PC-9 (cell line): Measurements from ENCODE around the gene TRPV6. TPM values are rescaled to one million over a fixed set of nuclear protein-coding genes. Genes with fewer than 3 reads are reported as not detected.
A peak's percentile ranks its signal among the peaks of the same experiment; 100 is the strongest.

Experiments used
- BruUV-seq: library from RNA; stranded (reverse); fragments of 400-500 nt; replicated peaks from 2 replicates; lab custom pipeline; 2021; lab: Mats Ljungman, UMichigan
- CTCF ChIA-PET: fragments of 300-600 bp; sonication (Branson Sonifier 250); formaldehyde crosslinking; loops from one replicate; lab custom pipeline; 2022; ENCODE audit warnings: antibody characterized with exemption; lab: Charles Lee
- POLR2A ChIA-PET: fragments of 300-600 bp; sonication (Branson Sonifier 250); formaldehyde crosslinking; loops from one replicate; lab custom pipeline; 2022; ENCODE audit warnings: antibody characterized with exemption; ENCODE audit not compliant: unreplicated experiment; lab: Charles Lee
- DNase-seq, 2 experiments: peaks; one replicate each; pipeline versions ENCODE4 v3.0.0 to v3.0.0-alpha.2; 2015 to 2022; ENCODE audit warnings: mixed read lengths in 1 of 2
- H2AFZ ChIP-seq: fragments of 200-600 bp; sonication (generic); 2 replicates; pipeline ENCODE4 v1.8.1; 2017; ENCODE audit warnings: antibody characterized with exemption
- H3F3A ChIP-seq: fragments of 200-600 bp; sonication (generic); 2 replicates; pipeline ENCODE4 v1.8.1; 2017; ENCODE audit warnings: antibody characterized with exemption, mild to moderate bottlenecking, low read depth; ENCODE audit not compliant: insufficient read depth
- H3K27ac ChIP-seq: fragments of 200-600 bp; sonication (generic); 2 replicates; pipeline ENCODE4 v1.6.1; 2016; ENCODE audit warnings: mixed run types
- H3K27me3 ChIP-seq: fragments of 200-600 bp; sonication (generic); 2 replicates; pipeline ENCODE4 v1.6.1; 2016; ENCODE audit warnings: low read depth, mixed run types; ENCODE audit not compliant: insufficient read depth
- H3K36me3 ChIP-seq: fragments of 200-600 bp; sonication (generic); 2 replicates; pipeline ENCODE4 v1.6.1; 2016; ENCODE audit warnings: low read depth, mixed run types
- H3K4me1 ChIP-seq: fragments of 200-600 bp; sonication (generic); replicated peaks from 2 replicates; pipeline ENCODE4 v1.6.1; 2016; ENCODE audit warnings: mixed run types; ENCODE audit not compliant: insufficient read depth
- H3K4me2 ChIP-seq: fragments of 200-600 bp; sonication (generic); 2 replicates; pipeline ENCODE4 v1.6.1; 2017; ENCODE audit warnings: mixed run types
- H3K4me3 ChIP-seq: fragments of 200-600 bp; sonication (generic); 2 replicates; pipeline ENCODE4 v1.6.1; 2016; ENCODE audit warnings: mixed run types
- H3K79me2 ChIP-seq: fragments of 200-600 bp; sonication (generic); 2 replicates; pipeline ENCODE4 v1.6.1; 2017; ENCODE audit warnings: low read depth, mixed run types
- H3K9me2 ChIP-seq: fragments of 200-600 bp; sonication (generic); 2 replicates; pipeline ENCODE4 v1.8.1; 2017; ENCODE audit warnings: mild to moderate bottlenecking; ENCODE audit not compliant: insufficient read depth
- H3K9me3 ChIP-seq: fragments of 200-600 bp; sonication (generic); 2 replicates; pipeline ENCODE4 v1.8.1; 2016; ENCODE audit warnings: low read depth; ENCODE audit not compliant: insufficient read depth
- H4K20me1 ChIP-seq: fragments of 200-600 bp; sonication (generic); 2 replicates; pipeline ENCODE4 v1.8.1; 2017; ENCODE audit not compliant: insufficient read depth
- CTCF ChIP-seq: fragments of 200-600 bp; sonication (generic); conservative IDR thresholded peaks from 2 replicates; pipeline ENCODE4 v1.6.1; 2017; ENCODE audit warnings: mixed run types, antibody characterized with exemption, mild to moderate bottlenecking, moderate library complexity
- EZH2 ChIP-seq: fragments of 200-600 bp; sonication (generic); IDR thresholded peaks from 2 replicates; pipeline ENCODE4 v1.8.0; 2017; ENCODE audit warnings: antibody characterized with exemption, low read depth
- intact Hi-C: fragments of 100-400 bp; cut with micrococcal nuclease; formaldehyde crosslinking; loops from one replicate; pipeline ENCODE4 v1.10.0; 2022; ENCODE audit not compliant: unreplicated experiment
- total RNA-seq: library from RNA; stranded (reverse); gene quantifications from 2 replicates; pipeline ENCODE4 v1.2.3, GENCODE V29; 2021

Gene TRPV6
- total RNA-seq, 1 experiment from 2014 or later: 14.7 TPM

GRCh38 chr7:142866361-142867096 lies 19.0 kb downstream of the TRPV6 start:
- H3K9me2 ChIP-seq: no peaks in the 10 kb centered on the region
- no peak overlapping the region for H2AFZ ChIP-seq
- no peaks in the 10 kb centered on the region for H3F3A ChIP-seq
- peak; percentile 83 for TF ChIP-seq CTCF
- no peak for TF ChIP-seq EZH2
- no peak overlapping the region for H3K4me2 ChIP-seq
- no peaks in the 10 kb centered on the region for H3K27me3 ChIP-seq
- H3K79me2 ChIP-seq: no peaks in the 10 kb centered on the region
- DNase-seq: peak; percentile 36 to 59
- no peaks in the 10 kb centered on the region for H3K9me3 ChIP-seq
- no TSS peak for BruUV-seq
- ChIA-PET CTCF (interaction anchor here (0.5 to 1.1 kb wide), 5 partner anchors 83 to 543 kb away, joined by 3 to 13 read pairs (median 4); no protein-coding TSS in a partner anchor), POLR2A (interaction anchor here (0.6 kb wide), 1 partner anchor 435 kb away, joined by 3 read pairs; no protein-coding TSS in a partner anchor)
- H3K4me1 ChIP-seq: no peaks in the 10 kb centered on the region
- no peak overlapping the region for H3K4me3 ChIP-seq
- peaks cover 22% of the 10 kb centered on the region; the same call in 1 of the 2 replicates for H3K36me3 ChIP-seq
- H4K20me1 ChIP-seq: no peaks in the 10 kb centered on the region
- H3K27ac ChIP-seq: no peak overlapping the region
- intact Hi-C loops: loop anchor here (2.0 to 5.0 kb wide), 2 partner anchors 234 to 332 kb away; no protein-coding TSS in a partner anchor

- intact Hi-C loops: loop anchor here (2.0 to 5.0 kb wide), 2 partner anchors 233 to 331 kb away; no protein-coding TSS in a partner anchor
- no TSS peak for BruUV-seq
- H3F3A ChIP-seq: no peaks in the 10 kb centered on the region
- H3K27me3 ChIP-seq: no peaks in the 10 kb centered on the region
- H4K20me1 ChIP-seq: no peaks in the 10 kb centered on the region
- DNase-seq: peak in 1 of 2 experiments; percentile 5
- no peaks in the 10 kb centered on the region for H3K9me2 ChIP-seq
- no peaks in the 10 kb centered on the region for H3K4me1 ChIP-seq
- H2AFZ ChIP-seq: no peak overlapping the region
- H3K27ac ChIP-seq: no peak overlapping the region
- peaks cover 22% of the 10 kb centered on the region; the same call in 1 of the 2 replicates for H3K36me3 ChIP-seq
- ChIA-PET POLR2A (interaction anchor here (0.6 kb wide), 1 partner anchor 435 kb away, joined by 3 read pairs; no protein-coding TSS in a partner anchor), CTCF (interaction anchor here (0.5 to 1.1 kb wide), 4 partner anchors 82 to 542 kb away, joined by 3 to 13 read pairs (median 6); no protein-coding TSS in a partner anchor)
- H3K9me3 ChIP-seq: no peaks in the 10 kb centered on the region
- H3K79me2 ChIP-seq: no peaks in the 10 kb centered on the region
- TF ChIP-seq EZH2: no peak
- TF ChIP-seq CTCF: no peak
- no peak overlapping the region for H3K4me3 ChIP-seq
- no peak overlapping the region for H3K4me2 ChIP-seq
Observed at GRCh38 chr7:142865766-142866165, 19.8 kb downstream of the TRPV6 start.

- no peak overlapping the region for H3K4me2 ChIP-seq
- TF ChIP-seq EZH2: no peak
- no peak for TF ChIP-seq CTCF
- ChIA-PET CTCF (interaction anchor here (0.9 to 1.2 kb wide), 2 partner anchors 11 to 392 kb away, joined by 4 to 6 read pairs; partner anchors contain the start of gene EPHB6), POLR2A (no interaction called here)
- no peaks in the 10 kb centered on the region for H3K9me2 ChIP-seq
- H3K36me3 ChIP-seq: peaks cover 22% of the 10 kb centered on the region; the same call in 1 of the 2 replicates
- no peak overlapping the region for H2AFZ ChIP-seq
- no TSS peak for BruUV-seq
- H3K4me1 ChIP-seq: no peaks in the 10 kb centered on the region
- peaks cover 4% of the 10 kb centered on the region; the same call in 1 of the 2 replicates for H3F3A ChIP-seq
- H3K27me3 ChIP-seq: no peaks in the 10 kb centered on the region
- no peaks in the 10 kb centered on the region for H3K79me2 ChIP-seq
- no peaks in the 10 kb centered on the region for H4K20me1 ChIP-seq
- H3K27ac ChIP-seq: no peak overlapping the region
- H3K9me3 ChIP-seq: no peaks in the 10 kb centered on the region
- peak in 1 of 2 experiments; percentile 32 for DNase-seq
- no peak overlapping the region for H3K4me3 ChIP-seq
- intact Hi-C loops: loop anchor here (5.0 kb wide), 1 partner anchor 233 kb away; no protein-coding TSS in a partner anchor
Observed at GRCh38 chr7:142864980-142865747, 20.4 kb downstream of the TRPV6 start.
